Activated CD4-positive, alpha-beta T cell treated with anti-CD3 and anti-CD28 coated beads, Interleukin-2, amount 10 ng/mL, durations not matched to agents 24 days and 14 days (primary cell): ENCODE measurements around the gene SNRPA1. TPM values are rescaled to one million over a fixed set of nuclear protein-coding genes. Genes with fewer than 3 reads are reported as not detected.
A peak's percentile ranks its signal among the peaks of the same experiment; 100 is the strongest.

Source experiments
- DNase-seq: peaks from one replicate; pipeline ENCODE4 v3.0.0; 2022
- H3K27ac Mint-ChIP-seq: one replicate; pipeline ENCODE4 v1.8.0; 2022; ENCODE audit warnings: mild to moderate bottlenecking, mixed read lengths
- H3K27me3 Mint-ChIP-seq: one replicate; pipeline ENCODE4 v1.8.0; 2022; ENCODE audit warnings: mixed read lengths
- H3K36me3 Mint-ChIP-seq: one replicate; pipeline ENCODE4 v1.8.0; 2022; ENCODE audit warnings: low read depth, mild to moderate bottlenecking, mixed read lengths
- H3K4me1 Mint-ChIP-seq: one replicate; pipeline ENCODE4 v1.8.0; 2021; ENCODE audit warnings: mixed read lengths
- H3K4me3 Mint-ChIP-seq: one replicate; pipeline ENCODE4 v1.8.0; 2022; ENCODE audit warnings: mild to moderate bottlenecking, moderate library complexity, mixed read lengths
- H3K9me3 Mint-ChIP-seq: one replicate; pipeline ENCODE4 v1.8.0; 2021; ENCODE audit warnings: mixed read lengths
- intact Hi-C: fragments of 100-400 bp; cut with micrococcal nuclease; formaldehyde crosslinking; loops from one replicate; pipeline ENCODE4 v1.15.1; 2023
- total RNA-seq: library from RNA; stranded (reverse); gene quantifications from 2 replicates; pipeline ENCODE4 v1.2.3, GENCODE V29; 2022

SNRPA1 gene
- total RNA-seq, 1 donor from 2014 or later, result 210 TPM

DNA sequence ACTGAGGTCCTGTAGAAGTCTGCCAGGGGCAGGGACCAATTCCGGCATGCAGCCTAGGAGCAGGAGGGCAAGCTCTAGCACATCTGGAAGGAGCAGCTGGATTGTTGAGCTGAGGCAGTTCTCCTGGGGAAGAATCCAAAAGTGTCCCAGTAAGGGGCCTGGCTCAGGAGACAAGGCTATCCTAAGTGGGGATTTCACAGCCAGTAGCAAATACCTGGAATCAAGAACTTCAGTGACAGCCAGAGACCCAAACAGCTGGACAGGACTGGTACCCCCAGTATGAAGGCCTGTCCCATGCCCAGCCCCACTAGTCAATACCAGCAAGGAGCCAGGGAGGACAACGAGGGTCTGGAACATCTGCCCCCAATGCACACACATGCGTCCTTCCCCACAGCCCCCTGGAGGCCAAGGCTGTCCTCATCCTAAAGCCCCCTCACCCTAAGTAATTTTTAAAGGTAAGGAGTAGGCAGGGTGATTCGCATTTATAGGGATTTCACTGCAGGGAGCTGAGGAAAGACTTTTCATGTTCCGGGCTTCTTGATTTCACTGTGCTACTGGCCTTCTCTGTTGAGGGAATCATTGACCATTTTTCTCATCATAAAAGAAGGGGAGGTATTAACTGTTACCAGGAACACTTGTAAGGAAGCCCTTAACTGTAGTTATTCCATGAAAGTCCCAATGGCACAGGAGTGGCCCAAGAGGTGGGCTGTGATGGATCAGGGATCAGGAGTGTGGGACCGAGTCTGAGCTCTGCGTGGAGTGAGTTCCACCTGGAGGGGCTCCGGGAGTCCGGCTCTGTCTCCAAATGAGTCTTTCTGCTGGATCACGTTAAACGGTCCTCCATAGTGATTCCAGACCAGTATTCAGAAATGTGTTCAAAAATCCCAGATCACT is 40.6 kb downstream of the SNRPA1 start:
- Mint-ChIP-seq H3K9me3 (no peaks in the 10 kb centered on the region), H3K4me3 (no peak overlapping the region), H3K36me3 (peaks cover 13% of the 10 kb centered on the region), H3K27me3 (peaks cover 10% of the 10 kb centered on the region), H3K27ac (no peak overlapping the region), H3K4me1 (peaks cover 44% of the 10 kb centered on the region)
- no peak for DNase-seq
- intact Hi-C loops, result loop anchor here (5.0 kb wide), 2 partner anchors 67 to 337 kb away; partner anchors contain the start of gene LRRK1

DNA sequence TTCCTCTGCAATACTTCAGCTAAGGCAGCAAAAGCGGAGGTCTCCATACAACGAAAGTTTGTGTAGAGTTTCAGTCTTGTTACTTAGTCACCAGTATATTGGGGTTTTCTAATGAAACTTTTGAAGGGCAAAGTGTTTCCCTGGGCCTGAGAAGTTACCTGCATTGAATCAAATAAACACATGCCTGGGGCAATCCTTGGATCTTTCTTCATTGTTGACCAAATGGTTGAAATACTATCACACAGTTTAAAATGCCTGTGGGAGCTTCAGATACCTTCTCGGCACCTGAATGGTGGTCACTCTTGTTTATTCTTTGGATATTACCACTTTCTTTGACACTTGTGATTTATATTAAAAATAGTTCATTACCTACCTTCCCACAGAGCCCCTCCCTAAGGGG is 42.2 kb downstream of the SNRPA1 start:
- no peaks in the 10 kb centered on the region for H3K9me3 Mint-ChIP-seq
- DNase-seq, result no peak
- H3K27ac Mint-ChIP-seq, result peak overlapping the region; percentile 93
- peak overlapping the region; percentile 91 for H3K4me3 Mint-ChIP-seq
- no peaks in the 10 kb centered on the region for H3K27me3 Mint-ChIP-seq
- peaks cover 21% of the 10 kb centered on the region for H3K36me3 Mint-ChIP-seq
- intact Hi-C loops, result loop anchor here (1.0 to 5.0 kb wide), 3 partner anchors 22 to 92 kb away; no protein-coding TSS in a partner anchor
- H3K4me1 Mint-ChIP-seq, result peaks cover 50% of the 10 kb centered on the region

DNA sequence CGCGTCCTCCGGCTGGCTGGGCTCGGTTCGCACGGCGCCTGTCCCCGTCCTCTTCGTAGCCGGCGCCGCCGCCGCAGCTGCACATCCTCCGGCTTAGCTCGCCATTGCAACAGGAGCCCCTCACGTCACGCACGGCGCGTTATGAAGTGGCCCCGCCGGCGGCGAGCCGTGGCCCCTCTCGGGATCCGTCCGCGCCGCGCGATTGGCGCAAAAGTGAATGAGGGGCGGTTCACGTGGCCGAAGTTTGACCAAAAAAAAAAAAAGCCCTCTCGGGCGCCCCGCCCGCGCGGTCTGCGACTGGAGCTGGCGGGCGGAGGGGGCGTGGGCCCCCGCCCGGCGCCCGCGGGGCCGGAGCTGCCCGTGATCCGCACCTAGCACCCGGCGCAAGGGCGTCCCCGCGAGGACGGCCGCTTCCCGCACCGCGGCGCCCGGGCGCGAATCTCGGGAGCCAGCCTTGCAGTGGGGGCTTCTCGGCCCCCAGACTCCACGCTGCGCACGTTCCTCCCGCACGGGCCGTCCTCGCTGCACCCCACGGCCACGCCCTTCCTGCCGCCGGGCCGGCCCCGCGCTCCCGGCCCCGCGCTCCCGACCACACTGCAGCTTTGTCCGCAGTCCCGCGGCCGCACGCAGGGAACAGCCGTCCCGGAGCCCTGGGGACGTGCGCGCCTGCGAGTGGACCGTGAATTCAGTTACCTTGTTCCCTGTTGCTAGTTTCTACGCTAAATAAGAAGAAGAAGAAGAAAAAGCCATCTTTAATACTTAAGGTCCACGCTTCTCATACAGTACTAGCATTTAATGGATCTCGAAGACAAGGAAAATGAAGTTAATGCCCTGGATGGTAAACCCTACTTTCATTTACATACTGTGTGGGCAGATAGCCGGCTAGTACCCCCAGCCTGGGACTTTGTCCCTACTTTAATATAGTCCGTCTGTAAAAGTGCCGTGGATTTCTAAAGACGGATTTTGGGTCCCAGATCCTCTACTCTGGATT is 42.9 kb downstream of the SNRPA1 start, which contains the start of gene CHSY1:
TSS of gene CHSY1 (minus strand) at position 219 of the 991 bp plus-strand sequence. CDS start 592 bp downstream, outside the sequence.
- peak; percentile 97 for DNase-seq
- intact Hi-C loops, result loop anchor here (1.0 to 5.0 kb wide), 3 partner anchors 23 to 91 kb away; no protein-coding TSS in a partner anchor
- peaks cover 57% of the 10 kb centered on the region for H3K4me1 Mint-ChIP-seq
- peak within 1 kb of the TSS; percentile 91 for H3K4me3 Mint-ChIP-seq
- no peaks in the 10 kb centered on the region for H3K9me3 Mint-ChIP-seq
- peaks cover 26% of the 10 kb centered on the region for H3K36me3 Mint-ChIP-seq
- H3K27ac Mint-ChIP-seq, result peak within 1 kb of the TSS; percentile 93
- H3K27me3 Mint-ChIP-seq, result no peaks in the 10 kb centered on the region

DNA sequence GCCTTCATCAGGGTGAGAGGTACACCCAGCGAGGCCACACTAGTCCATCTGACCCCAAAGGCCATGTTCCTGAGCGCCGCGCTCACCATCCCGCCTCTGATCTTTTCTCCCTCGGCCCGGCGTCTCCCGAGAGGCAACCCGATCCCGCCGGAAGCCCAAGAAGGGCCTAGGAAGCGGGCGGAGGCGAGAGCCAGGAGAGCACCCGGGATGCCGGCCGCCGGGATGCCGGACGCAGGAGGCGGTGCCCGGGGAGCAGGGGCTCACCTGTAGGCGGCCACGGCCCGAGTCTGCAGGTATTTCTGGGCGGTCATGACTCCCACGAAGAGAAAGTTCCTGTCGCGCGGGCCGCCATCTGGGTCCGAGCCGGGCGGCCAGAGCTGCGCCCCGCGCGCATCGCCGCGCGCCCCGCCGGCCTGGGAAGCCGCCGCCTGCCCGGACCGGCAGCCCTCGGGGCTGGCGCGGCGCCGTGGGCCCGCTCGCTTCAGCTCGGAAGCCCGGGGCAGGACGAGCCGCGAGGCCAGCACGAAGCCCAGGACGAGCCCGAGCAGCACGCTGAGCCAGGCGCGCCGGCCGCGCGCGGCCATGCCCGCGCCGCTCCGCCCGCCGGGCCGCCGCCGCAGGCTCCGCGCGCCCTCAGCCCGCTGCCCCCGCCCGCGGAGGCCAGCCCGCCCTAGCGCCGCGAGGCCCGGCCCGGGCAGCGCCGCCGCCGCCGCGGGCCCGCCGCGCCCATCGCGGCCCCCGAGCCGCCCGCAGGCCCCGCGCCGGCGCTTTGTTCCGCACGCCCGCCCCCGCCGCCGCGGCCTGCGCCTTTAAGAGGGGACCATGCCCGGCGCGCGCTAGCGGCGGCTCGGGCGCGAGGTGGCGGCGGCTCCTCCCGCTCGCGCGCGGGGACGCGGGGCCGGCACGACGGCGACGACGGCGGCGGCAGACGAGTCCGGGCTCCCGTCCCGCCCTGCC is 43.9 kb downstream of the SNRPA1 start:
- intact Hi-C loops, result loop anchor here (5.0 kb wide), 1 partner anchor 64 kb away; no protein-coding TSS in a partner anchor
- Mint-ChIP-seq H3K4me1 (peaks cover 61% of the 10 kb centered on the region), H3K4me3 (peak overlapping the region; percentile 89), H3K27ac (peak overlapping the region; percentile 93), H3K9me3 (no peaks in the 10 kb centered on the region), H3K27me3 (no peaks in the 10 kb centered on the region), H3K36me3 (peaks cover 33% of the 10 kb centered on the region)
- DNase-seq, result peak; percentile 78

DNA sequence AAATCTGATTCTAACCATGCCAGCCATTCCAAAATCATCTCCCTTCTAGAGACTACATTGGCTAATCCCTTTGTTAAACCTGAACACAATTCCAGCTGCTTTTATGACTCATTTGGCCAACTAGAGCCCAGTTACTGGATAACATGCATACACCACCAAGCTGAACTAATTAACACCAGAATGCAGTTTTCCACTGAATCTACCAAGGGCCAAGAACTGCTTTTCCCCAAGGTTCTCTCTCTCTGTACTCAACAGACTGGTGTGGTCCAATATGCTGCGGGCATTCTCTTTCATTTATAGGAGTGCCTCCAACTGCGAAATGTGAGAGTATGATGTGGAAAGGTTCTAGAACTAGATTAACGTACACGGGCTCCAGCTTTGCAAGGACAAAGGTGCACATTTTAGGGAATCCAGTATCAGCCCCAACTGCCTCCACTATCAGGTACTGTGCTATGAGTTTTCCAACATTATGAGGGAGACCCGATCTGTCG is 44.7 kb downstream of the SNRPA1 start:
- peak overlapping the region; percentile 91 for H3K27ac Mint-ChIP-seq
- no peak for DNase-seq
- peak overlapping the region; percentile 89 for H3K4me3 Mint-ChIP-seq
- H3K36me3 Mint-ChIP-seq, result peaks cover 39% of the 10 kb centered on the region
- no peaks in the 10 kb centered on the region for H3K9me3 Mint-ChIP-seq
- peaks cover 64% of the 10 kb centered on the region for H3K4me1 Mint-ChIP-seq
- H3K27me3 Mint-ChIP-seq, result no peaks in the 10 kb centered on the region
- intact Hi-C loops, result loop anchor here (5.0 kb wide), 1 partner anchor 63 kb away; no protein-coding TSS in a partner anchor

DNA sequence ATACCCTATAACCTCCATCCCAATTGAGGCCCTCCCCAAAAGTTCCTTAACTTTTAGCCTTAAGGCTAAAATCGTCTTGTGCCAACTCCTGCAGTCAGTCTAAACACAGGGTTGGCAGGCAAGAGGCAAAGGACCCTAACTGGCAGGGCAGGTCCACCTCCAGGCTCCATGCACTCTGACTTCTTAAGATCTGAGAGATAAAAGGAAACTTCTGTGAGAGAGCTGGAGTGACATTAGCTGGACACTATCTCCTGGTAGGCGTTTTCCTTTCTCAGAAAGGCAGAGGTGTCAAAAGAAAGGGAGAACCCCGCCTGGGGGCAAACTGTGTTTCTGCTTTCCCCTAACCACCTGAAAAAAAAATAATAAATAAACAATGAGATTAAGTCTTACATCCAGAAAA is 46.8 kb downstream of the SNRPA1 start:
- intact Hi-C loops, result no loop called here
- no peak for DNase-seq
- H3K27me3 Mint-ChIP-seq, result no peaks in the 10 kb centered on the region
- peak overlapping the region; percentile 62 for H3K27ac Mint-ChIP-seq
- peaks cover 54% of the 10 kb centered on the region for H3K36me3 Mint-ChIP-seq
- peaks cover 73% of the 10 kb centered on the region for H3K4me1 Mint-ChIP-seq
- peak overlapping the region; percentile 89 for H3K4me3 Mint-ChIP-seq
- H3K9me3 Mint-ChIP-seq, result no peaks in the 10 kb centered on the region

DNA sequence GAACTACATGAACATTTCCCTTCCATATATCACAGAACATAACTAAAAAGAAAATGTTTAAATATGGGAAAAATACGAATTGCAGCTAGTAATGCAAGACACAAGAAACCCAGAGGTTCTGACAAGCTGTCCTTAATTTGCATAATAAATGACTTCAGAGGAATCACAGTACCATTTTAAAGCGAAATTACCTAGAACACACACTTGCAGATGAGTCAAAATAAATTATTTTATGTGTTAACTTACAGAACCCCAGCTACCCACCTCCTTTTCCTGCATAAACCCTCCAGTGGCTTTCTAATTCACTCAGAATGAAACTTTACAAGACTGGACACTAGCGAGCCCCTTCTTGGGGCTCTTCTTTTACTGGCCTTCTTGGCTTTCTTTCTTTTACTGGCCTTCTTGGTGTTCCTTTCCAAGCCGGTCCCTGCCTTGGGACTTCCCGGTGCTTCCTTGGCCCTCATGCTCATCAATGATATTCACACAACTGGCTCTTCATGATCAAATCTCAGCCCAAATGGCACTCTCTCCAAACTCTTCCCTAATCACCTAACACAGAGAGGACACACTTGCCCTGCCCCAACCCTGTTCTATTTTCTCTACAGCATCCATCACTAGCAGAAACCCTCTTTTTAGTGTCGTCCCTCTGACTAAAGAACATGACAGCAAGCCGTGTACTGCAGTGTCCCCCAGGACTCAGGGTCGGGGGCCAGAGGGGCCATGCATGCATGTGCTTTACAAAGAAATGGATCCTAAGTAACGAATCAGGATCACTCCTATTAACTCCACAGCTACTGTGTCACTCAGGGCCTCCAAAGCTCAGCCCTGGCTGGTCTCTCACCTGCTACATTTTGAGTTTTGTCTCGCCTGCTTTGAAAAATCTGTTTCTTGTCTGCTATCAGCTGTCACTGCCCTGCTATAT is 48.0 kb downstream of the SNRPA1 start:
- intact Hi-C loops, result loop anchor here (1.0 to 2.0 kb wide), 2 partner anchors 41 to 120 kb away; no protein-coding TSS in a partner anchor
- no peaks in the 10 kb centered on the region for H3K9me3 Mint-ChIP-seq
- H3K27ac Mint-ChIP-seq, result peak overlapping the region; percentile 54
- DNase-seq, result no peak
- H3K4me1 Mint-ChIP-seq, result peaks cover 77% of the 10 kb centered on the region
- H3K27me3 Mint-ChIP-seq, result no peaks in the 10 kb centered on the region
- peak overlapping the region; percentile 70 for H3K4me3 Mint-ChIP-seq
- H3K36me3 Mint-ChIP-seq, result peaks cover 60% of the 10 kb centered on the region

DNA sequence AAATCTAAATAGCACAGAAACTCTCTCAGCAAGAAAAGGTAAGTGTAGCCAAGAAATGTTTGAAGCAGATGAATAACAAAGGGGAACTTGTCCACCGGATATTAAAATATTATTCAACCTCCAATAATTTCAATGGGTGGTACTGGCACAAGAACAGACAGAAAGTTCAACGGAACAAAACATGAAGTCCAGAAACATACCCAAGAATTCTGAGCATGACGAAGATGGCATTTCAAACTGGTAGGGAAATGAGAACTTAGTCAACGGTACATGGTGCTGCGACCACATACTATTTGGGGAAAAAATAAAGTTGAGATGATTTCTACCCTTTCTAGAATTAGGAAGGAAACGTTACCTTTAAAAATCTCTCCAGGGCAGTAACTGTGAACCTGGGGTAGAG is 48.7 kb downstream of the SNRPA1 start:
- no peak for DNase-seq
- H3K9me3 Mint-ChIP-seq, result no peaks in the 10 kb centered on the region
- peak overlapping the region; percentile 70 for H3K4me3 Mint-ChIP-seq
- intact Hi-C loops, result loop anchor here (1.0 to 2.0 kb wide), 2 partner anchors 40 to 120 kb away; no protein-coding TSS in a partner anchor
- H3K4me1 Mint-ChIP-seq, result peaks cover 81% of the 10 kb centered on the region
- no peaks in the 10 kb centered on the region for H3K27me3 Mint-ChIP-seq
- peak overlapping the region; percentile 54 for H3K27ac Mint-ChIP-seq
- H3K36me3 Mint-ChIP-seq, result peaks cover 63% of the 10 kb centered on the region

DNA sequence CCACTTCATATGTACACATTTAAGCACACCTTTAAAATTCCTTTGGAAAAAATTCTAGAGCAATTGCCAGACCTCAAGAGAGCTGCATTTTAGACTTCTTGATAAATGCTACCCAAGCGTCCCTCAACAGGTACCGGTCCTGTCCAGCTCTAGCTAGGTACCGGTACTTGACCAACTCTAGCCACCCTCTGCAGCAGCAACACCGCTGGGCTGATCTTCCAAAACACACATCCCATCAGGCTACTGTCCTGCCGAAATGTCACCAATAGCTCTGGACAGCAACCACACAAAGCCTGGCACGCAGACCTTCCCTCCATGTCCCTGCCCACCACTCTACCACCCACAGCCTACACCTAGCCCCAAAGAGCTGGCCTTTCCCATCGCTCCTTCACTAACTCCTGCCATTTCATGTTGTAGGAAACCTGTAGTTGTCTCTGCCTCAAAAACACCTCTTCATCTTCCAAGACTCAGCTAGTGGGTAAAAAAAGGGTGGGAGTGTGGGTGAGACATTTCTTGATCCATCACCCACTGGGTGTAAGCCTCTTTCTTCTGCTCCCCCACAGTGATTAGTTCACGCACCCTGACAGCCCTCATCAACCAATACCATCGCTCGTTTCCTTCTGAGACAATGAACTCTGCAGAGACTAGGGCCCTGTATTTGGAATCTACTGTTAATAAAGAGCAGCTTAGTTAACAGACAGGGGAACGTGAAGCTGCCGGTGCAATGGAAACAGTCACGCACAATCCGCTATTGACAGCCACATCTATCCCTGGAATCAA is 50.0 kb downstream of the SNRPA1 start:
- no peak for DNase-seq
- Mint-ChIP-seq H3K27ac (peak overlapping the region; percentile 90), H3K4me3 (peak overlapping the region; percentile 70), H3K36me3 (peaks cover 56% of the 10 kb centered on the region), H3K4me1 (peaks cover 85% of the 10 kb centered on the region), H3K9me3 (no peaks in the 10 kb centered on the region), H3K27me3 (no peaks in the 10 kb centered on the region)
- intact Hi-C loops, result no loop called here

DNA sequence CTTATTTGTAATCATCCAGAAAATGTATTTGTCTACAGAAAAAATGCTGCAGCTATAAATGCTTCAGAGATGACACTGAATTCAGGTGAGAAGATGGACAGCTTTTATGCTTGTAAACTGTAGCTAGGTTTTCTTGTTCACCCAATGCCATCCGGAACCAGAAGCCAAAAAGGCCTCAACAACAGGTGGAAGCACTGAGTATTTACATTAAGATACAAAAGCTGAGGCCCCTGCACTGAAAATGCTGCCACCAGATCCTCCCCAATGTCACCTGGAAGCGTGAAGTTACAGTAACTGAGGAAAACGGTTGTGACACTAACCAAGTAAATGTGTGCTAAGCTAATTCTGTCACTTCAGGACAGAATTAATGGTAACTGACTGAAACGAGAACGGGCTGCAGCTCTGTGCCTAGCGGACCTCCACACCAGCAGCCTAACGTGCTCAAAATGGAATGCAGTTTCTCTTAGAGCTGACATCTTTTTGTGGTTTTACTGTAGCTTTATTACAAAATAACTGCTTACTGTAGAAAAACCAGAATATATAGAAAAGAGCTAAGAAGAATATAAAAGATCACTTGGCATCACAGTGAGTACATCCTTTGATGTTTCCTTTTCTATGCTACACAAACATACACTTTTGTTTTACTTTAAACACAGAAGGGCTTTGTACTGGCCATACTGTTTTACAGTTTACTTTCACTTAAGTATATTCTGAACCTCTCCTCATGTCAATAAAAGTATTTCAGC is 50.8 kb downstream of the SNRPA1 start:
- peak; percentile 68 for DNase-seq
- no peaks in the 10 kb centered on the region for H3K9me3 Mint-ChIP-seq
- H3K4me1 Mint-ChIP-seq, result peaks cover 87% of the 10 kb centered on the region
- H3K27me3 Mint-ChIP-seq, result no peaks in the 10 kb centered on the region
- H3K36me3 Mint-ChIP-seq, result peaks cover 55% of the 10 kb centered on the region
- H3K4me3 Mint-ChIP-seq, result peak overlapping the region; percentile 70
- peak overlapping the region; percentile 90 for H3K27ac Mint-ChIP-seq
- intact Hi-C loops, result no loop called here
